Stimulated activated memory B cell treated with anti-CD40 and anti-IgM and Interleukin-4, amounts not matched to agents 10 μg/mL and 1 μg/mL and 100 μg/mL, for 72 hours (primary cell): ENCODE measurements around the gene AGAP1.
"Not testable (repeated sequence)": the region's sequence is repeated elsewhere in the genome, so short reads cannot be mapped to it uniquely, and the experiment has no call there.

Experiments used
- ATAC-seq: fragments of 150-1000 bp; cut with Tn5 transposase; 2 replicates; pipeline ENCODE4 v1.10.0; 2021
- H3K27ac Mint-ChIP-seq: one replicate; pipeline ENCODE4 v1.8.0; 2022; ENCODE audit warnings: mild to moderate bottlenecking, mixed read lengths
- H3K27me3 Mint-ChIP-seq: one replicate; pipeline ENCODE4 v1.8.0; 2022; ENCODE audit warnings: mixed read lengths
- H3K36me3 Mint-ChIP-seq: one replicate; pipeline ENCODE4 v1.8.0; 2022; ENCODE audit warnings: mixed read lengths
- H3K4me1 Mint-ChIP-seq: one replicate; pipeline ENCODE4 v1.8.0; 2022; ENCODE audit warnings: mixed read lengths
- H3K4me3 Mint-ChIP-seq: one replicate; pipeline ENCODE4 v1.8.0; 2022; ENCODE audit warnings: mild to moderate bottlenecking, moderate library complexity, mixed read lengths
- H3K9me3 Mint-ChIP-seq: one replicate; pipeline ENCODE4 v1.8.0; 2022; ENCODE audit warnings: mixed read lengths

Gene AGAP1

DNA sequence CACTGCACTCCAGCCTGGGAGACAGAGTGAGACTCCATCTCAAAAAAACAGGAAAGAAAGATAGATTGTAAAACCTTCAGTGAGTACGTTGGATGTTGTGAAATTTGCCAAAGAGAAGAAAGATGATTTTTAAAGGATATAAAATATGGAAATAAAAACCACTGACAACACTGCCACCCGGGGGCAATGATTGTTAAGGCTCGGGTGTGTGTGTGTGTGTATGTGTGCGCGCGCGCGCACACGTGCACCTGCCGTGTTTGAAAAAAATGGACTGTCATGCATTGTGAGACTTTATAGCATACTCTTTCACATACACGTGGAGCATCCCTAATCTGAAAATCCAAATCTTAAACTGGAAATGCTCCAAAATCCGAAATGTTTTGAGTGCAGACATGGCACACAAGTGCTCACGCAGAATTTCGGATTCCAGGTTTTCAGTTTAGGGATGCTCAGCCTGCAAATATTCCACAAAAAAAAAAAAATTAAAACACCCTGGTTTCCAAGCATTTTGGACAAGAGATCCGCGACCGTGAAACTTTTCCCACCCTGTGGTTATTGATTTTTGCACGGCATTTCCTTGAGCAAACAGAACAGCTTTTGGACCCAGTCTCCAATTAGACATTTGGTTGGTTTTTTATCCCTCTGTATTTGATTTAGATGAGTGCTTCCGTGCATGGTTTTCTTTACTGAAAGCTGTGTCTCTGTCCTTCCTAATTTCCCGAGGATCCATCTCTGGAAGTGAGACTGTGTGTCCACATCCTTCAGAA, 269.2 kb downstream of the AGAP1 start:
- Mint-ChIP-seq H3K9me3 (no peaks in the 10 kb centered on the region), H3K4me1 (no peaks in the 10 kb centered on the region), H3K4me3 (no peak overlapping the region), H3K27me3 (peaks cover 13% of the 10 kb centered on the region), H3K36me3 (no peaks in the 10 kb centered on the region), H3K27ac (no peak overlapping the region)
- no peak for ATAC-seq

DNA sequence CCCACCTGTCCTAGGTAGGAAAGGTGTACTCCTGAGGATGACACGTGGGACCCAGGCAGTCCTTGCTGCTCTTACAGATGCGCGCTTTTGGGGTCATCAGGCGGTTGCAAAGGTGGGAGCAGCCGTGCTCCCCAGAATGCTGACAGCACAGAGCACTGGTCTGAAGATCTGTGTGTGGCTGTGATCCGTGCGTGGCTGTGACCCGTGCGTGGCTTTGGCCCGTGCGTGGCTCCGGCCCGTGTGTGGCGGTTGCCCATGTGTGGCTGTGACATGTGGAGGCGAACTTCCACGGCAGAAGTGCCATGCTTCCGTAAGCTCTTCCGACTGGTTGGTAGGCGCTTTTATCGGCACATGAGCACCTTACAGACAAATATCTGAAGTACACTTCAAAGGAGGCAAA, 270.0 kb downstream of the AGAP1 start:
- no peak for ATAC-seq
- Mint-ChIP-seq H3K27ac (no peak overlapping the region), H3K27me3 (peaks cover 13% of the 10 kb centered on the region), H3K4me3 (no peak overlapping the region), H3K36me3 (no peaks in the 10 kb centered on the region), H3K9me3 (no peaks in the 10 kb centered on the region), H3K4me1 (no peaks in the 10 kb centered on the region)

DNA sequence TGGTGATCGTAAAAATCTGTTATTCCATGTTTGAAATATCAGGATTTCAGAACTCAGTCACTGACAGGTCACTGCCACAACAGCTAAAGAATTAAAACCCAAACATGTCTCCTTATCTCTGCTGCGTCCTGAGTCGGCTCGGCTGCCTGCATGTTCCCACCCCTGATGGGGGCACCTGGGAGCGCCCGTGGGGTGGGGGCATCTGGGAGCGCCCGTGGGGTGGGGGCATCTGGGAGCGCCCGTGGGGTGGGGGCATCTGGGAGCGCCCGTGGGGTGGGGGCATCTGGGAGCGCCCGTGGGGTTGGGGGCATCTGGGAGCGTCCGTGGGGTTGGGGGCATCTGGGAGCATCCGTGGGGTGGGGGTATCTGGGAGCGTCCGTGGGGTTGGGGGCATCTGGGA, 270.6 kb downstream of the AGAP1 start:
- H3K27ac Mint-ChIP-seq, H3K9me3 Mint-ChIP-seq, ATAC-seq, H3K36me3 Mint-ChIP-seq, H3K4me1 Mint-ChIP-seq, H3K4me3 Mint-ChIP-seq: not testable (repeated sequence)
- peaks cover 13% of the 10 kb centered on the region for H3K27me3 Mint-ChIP-seq

DNA sequence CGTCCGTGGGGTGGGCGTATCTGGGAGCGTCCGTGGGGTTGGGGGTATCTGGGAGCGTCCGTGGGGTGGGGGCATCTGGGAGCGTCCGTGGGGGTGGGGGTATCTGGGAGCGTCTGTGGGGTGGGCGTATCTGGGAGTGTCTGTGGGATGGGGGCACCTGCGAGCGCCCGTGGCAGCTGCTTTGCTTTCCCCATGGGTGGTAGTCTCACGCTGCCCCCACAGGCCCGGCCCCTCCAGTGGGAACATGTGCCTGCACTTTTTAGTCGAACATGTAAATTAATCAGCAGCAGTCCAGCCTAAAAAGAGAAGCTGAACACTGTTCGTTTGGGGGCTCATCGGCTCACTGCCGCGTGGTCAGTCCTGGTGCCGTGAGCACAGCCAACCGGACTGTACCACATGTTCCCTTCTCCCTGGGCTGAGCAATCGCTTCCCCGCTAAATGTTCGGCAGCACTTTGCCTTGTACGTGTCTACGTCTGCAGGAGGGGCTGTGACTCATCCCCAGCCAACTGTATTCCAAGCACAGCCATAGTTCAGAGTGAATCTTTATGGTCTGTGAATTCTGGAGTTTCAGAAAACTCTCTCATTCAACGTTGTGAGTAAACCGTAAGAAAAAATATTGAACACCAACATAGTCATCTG, 271.5 kb downstream of the AGAP1 start:
- H3K27ac Mint-ChIP-seq = no peak overlapping the region
- H3K4me3 Mint-ChIP-seq = no peak overlapping the region
- no peaks in the 10 kb centered on the region for H3K4me1 Mint-ChIP-seq
- no peaks in the 10 kb centered on the region for H3K36me3 Mint-ChIP-seq
- ATAC-seq = no peak
- no peaks in the 10 kb centered on the region for H3K9me3 Mint-ChIP-seq
- H3K27me3 Mint-ChIP-seq = peaks cover 13% of the 10 kb centered on the region

DNA sequence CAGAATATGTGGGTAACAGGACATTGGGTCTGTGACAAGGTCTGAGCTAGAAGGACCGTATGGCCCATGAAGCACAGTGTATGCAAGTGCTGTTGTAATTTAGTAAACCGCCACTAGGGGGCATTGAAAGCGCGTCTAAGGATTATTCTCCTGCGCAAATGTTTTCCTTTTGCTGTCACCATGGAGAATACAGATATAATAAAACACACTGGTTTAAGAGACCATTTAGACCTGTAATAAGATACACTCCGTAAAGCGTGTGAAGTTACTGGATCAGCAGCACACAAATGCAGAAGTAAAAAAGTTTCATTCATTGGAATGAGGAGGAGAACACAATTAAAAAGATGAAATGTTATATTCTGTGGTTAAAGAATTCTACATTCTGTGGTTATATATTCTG, 272.4 kb downstream of the AGAP1 start:
- peak; percentile 68 for ATAC-seq
- no peak overlapping the region for H3K4me3 Mint-ChIP-seq
- H3K36me3 Mint-ChIP-seq = no peaks in the 10 kb centered on the region
- no peak overlapping the region for H3K27ac Mint-ChIP-seq
- H3K9me3 Mint-ChIP-seq = no peaks in the 10 kb centered on the region
- peaks cover 13% of the 10 kb centered on the region for H3K27me3 Mint-ChIP-seq
- no peaks in the 10 kb centered on the region for H3K4me1 Mint-ChIP-seq

DNA sequence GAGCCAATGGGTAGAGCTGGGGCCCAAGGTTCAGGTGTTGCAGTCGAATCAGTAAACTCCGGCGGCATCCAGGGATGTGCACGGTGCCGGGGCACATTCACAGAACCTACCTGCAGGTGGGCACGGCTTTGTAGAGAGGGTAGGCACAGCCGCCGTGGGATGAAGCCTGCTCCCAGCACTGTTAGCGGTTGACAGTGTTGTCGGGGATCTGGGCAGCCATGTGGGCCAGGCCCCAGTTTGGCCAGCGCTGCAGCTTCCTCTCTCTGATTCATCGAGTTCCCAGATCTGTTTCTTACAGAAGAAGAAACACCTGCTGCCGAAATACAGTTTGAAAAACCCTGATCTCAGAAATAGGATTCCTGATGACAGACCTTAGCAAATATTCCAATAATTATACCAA, 274.8 kb downstream of the AGAP1 start:
- no peaks in the 10 kb centered on the region for H3K4me1 Mint-ChIP-seq
- no peak for ATAC-seq
- no peaks in the 10 kb centered on the region for H3K36me3 Mint-ChIP-seq
- H3K27me3 Mint-ChIP-seq = no peaks in the 10 kb centered on the region
- H3K4me3 Mint-ChIP-seq = no peak overlapping the region
- no peaks in the 10 kb centered on the region for H3K9me3 Mint-ChIP-seq
- H3K27ac Mint-ChIP-seq = no peak overlapping the region

DNA sequence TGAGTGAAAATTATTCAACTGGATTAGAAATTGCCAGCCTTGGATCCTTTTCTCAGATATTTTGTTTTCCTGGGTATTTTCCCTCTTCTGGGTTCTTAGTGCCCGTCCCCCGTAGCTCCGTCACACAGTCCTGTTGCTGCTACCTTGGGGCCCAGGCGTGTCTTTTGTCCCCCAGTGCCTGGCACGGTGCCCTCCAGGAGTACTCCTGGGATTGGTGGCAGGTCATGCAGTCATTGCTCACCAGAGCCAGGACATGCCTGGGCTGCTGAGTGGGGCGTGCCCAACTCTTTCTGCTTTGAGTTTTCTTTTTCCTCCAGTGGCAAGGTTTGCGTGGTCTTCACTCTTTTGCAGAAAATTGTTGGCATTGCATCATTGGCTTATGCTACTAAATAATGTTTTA, 275.2 kb downstream of the AGAP1 start:
- no peak overlapping the region for H3K27ac Mint-ChIP-seq
- ATAC-seq = no peak
- no peak overlapping the region for H3K4me3 Mint-ChIP-seq
- H3K27me3 Mint-ChIP-seq = no peaks in the 10 kb centered on the region
- no peaks in the 10 kb centered on the region for H3K9me3 Mint-ChIP-seq
- no peaks in the 10 kb centered on the region for H3K4me1 Mint-ChIP-seq
- H3K36me3 Mint-ChIP-seq = no peaks in the 10 kb centered on the region

DNA sequence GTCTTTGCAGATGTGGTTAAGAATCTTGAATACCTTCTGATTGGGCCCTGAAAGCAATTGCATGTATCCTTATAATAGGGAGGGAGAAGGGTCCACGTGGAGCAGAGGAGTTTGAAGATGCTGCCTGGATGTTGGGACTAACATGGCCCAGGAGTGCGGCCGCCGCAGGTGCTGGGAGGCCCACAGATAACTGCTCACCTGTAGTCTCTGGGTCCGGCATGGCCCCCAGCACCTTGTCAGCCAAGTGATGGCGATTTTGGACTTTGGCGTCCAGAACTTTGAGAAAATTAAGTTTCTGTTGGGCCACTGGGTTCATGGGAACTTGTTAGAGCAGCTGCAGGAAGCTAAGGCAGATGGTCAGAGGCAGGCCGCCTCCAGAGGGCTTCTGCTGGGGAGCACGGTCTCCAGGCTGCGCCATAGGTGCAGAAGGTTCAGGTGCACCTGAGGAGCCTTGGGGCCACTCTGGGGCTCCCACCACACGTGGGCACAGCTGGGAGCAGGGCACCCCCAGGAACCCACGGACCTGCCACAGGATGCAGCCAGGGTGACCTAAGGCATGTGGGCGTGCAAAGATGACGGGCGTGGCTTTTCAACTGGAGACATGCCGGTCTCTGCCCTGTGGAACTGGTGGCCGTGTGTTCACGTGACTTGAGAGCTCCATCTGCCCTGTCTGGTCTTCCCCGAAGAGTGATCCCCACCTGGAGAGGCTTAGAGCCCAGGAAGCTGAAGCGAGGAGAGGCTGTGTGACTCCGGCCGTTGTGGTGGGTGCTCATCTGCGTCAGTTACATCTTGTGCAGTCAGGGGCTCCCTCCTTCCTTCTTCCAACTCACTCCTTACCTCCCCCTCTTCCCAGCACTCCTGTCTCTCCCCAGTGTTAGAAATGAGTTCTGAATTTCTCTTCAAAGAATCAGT, 277.3 kb downstream of the AGAP1 start:
- ATAC-seq = no peak
- no peaks in the 10 kb centered on the region for H3K4me1 Mint-ChIP-seq
- H3K36me3 Mint-ChIP-seq = no peaks in the 10 kb centered on the region
- H3K9me3 Mint-ChIP-seq = no peaks in the 10 kb centered on the region
- no peaks in the 10 kb centered on the region for H3K27me3 Mint-ChIP-seq
- H3K4me3 Mint-ChIP-seq = no peak overlapping the region
- no peak overlapping the region for H3K27ac Mint-ChIP-seq

DNA sequence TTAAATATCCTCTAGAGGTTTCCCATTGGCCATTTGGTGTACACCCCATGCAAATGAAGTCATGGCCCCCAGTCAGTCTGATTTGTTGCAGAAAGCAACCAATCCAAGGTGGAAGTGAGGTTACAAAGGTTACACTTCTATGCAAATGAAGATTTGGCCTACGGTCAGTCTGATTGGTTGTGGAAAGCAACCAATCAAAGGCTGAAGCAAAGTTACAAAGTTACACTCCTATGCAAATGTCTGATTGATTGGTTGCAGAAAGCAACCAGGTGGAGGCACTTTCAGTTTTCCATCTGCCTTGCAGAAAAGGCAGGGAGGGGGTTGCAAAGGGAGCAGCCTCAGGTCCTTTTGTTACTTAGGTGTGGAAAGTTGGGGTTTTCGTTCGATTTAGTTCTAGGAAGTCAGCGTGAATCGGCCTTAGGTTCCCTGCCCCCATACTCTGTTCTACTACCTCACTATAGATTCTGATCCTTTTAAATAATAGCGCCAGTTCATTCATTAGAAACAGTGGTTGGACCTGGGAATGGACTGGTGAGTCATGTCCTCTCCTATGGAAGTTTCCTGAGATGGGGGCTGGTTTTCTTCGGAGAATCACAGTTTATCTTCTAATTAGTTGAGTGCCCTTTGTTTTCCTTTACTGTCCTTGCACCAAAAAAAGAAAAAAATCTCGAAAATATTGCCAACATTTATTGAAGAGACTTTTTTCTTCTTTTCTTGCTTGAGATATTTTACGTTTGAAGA, 279.5 kb downstream of the AGAP1 start:
- no peak overlapping the region for H3K4me3 Mint-ChIP-seq
- H3K27me3 Mint-ChIP-seq = peaks cover 10% of the 10 kb centered on the region
- no peaks in the 10 kb centered on the region for H3K9me3 Mint-ChIP-seq
- ATAC-seq = no peak
- H3K27ac Mint-ChIP-seq = no peak overlapping the region
- H3K36me3 Mint-ChIP-seq = no peaks in the 10 kb centered on the region
- no peaks in the 10 kb centered on the region for H3K4me1 Mint-ChIP-seq

DNA sequence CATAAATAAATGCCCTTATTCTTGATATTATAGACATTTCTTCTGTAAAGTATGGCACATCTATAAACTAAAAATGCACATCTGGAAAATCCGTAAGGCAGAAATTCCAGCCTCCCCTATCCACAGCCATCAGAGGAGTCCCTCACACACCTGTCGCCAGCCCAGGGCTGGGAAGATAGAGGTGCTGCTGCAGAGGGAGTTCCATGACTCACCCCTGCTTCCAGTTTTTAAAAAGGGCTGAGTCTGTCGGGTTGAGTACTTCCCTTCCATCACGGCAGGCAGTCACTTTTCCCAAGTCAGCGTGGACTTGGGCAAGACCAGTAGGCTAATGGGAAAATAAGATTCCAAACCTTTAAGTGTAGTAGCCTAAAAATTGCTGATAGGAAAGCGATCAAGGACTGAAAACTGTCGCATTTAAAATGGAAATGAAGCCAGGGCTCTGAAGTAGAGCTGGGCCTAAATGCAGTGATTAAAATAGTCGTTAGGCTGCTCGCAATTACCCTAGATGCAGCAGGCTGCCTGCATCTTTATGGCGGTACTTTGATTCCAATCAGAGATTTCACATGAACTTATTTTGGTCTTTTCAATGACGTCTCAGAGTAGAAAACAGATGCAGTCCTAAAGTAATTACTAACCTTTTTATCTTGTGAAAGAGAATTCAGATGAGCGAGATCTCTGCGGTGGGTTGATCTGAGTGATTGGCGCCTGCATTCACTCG, 280.5 kb downstream of the AGAP1 start:
- Mint-ChIP-seq H3K27ac (no peak overlapping the region), H3K36me3 (no peaks in the 10 kb centered on the region), H3K27me3 (peaks cover 20% of the 10 kb centered on the region), H3K4me3 (no peak overlapping the region), H3K4me1 (no peaks in the 10 kb centered on the region), H3K9me3 (no peaks in the 10 kb centered on the region)
- no peak for ATAC-seq

DNA sequence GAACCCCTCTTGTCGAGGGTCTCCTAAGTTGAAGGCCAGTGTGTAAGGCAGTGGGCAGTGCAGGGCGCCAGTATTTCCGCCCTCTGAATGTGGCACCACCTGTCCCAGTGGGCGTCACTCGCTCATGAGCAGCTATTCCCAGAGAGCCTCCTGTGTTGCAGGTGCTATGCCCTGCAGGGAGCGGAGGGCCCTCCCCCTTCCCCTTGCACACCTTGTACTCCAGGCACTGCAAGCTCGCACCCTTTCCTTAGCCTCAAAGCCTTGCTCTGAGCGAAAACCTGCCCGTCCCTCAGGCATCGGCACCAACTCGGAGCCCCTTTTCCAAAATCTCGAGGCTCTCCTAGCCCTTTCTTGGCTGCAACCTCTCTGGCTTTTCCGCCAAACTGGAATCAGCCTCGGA, 282.7 kb downstream of the AGAP1 start:
- ATAC-seq = no peak
- Mint-ChIP-seq H3K36me3 (no peaks in the 10 kb centered on the region), H3K9me3 (no peaks in the 10 kb centered on the region), H3K27me3 (peaks cover 24% of the 10 kb centered on the region), H3K4me3 (no peak overlapping the region), H3K4me1 (no peaks in the 10 kb centered on the region), H3K27ac (no peak overlapping the region)

DNA sequence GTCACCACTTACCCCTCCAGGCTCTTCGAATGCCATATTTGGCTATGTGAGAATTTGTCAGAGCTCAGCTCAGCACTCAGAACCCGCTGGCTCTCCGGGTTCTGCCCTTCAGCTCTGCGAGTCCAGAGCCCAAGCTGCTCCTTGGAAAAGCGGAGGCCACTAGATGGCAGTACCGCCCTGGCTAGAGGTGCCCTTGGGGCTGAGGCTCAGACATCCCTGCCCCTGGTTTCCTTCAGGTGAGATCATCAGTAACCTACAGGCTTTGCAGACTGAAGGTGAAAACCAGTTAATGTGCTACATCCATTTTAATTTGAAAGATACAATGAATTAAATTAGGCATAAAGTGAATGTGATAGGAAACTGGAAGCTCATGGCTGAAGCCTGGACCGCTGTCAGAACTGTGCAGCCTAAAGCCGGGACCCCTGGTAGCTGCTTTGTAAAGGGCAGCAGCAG, 285.6 kb downstream of the AGAP1 start:
- Mint-ChIP-seq H3K4me3 (no peak overlapping the region), H3K27ac (no peak overlapping the region), H3K9me3 (no peaks in the 10 kb centered on the region), H3K4me1 (no peaks in the 10 kb centered on the region), H3K27me3 (peaks cover 24% of the 10 kb centered on the region), H3K36me3 (no peaks in the 10 kb centered on the region)
- ATAC-seq = peak; percentile 76

DNA sequence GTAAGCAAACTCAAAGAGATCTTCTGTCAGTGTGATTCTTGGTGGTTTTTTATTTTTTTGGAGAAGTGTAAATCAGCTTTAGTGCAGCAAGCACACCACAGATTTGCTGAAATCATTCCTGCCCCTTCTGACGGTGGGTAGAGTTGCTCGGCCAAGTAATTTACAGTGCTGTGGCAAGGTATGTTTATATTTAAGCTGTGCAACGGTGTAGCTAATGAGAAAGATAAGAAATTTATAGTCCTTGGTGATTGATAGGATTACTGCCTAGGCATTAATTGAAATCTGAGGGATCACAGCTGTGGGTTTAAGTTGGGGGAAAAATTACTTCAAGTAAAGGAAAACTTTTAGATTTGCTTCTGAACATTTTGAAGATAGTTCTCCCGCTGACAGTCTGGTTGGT, 286.6 kb downstream of the AGAP1 start:
- Mint-ChIP-seq H3K36me3 (no peaks in the 10 kb centered on the region), H3K4me1 (no peaks in the 10 kb centered on the region), H3K9me3 (no peaks in the 10 kb centered on the region), H3K27me3 (peaks cover 24% of the 10 kb centered on the region), H3K27ac (no peak overlapping the region), H3K4me3 (no peak overlapping the region)
- ATAC-seq = no peak

DNA sequence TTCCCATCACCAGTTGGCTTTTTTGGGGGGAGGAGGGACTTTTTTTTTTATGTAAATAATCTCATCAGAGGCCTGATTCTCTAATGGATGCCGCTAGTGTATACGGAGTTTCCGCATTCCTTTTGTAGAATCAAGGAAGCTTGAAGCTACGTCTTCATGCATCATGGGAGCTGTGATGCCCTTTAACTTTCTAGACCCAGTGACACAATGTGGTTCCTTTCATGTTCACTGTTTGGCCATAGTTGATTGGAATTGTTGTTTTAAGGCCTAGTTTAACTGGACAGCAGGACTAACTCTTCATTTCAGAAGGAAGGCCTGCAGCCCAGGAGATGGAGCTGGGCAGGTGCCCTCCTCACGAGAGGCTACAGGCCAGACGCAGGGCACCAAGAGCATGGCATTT, 287.9 kb downstream of the AGAP1 start:
- H3K9me3 Mint-ChIP-seq = no peaks in the 10 kb centered on the region
- H3K4me1 Mint-ChIP-seq = no peaks in the 10 kb centered on the region
- ATAC-seq = no peak
- H3K27ac Mint-ChIP-seq = no peak overlapping the region
- peaks cover 24% of the 10 kb centered on the region for H3K27me3 Mint-ChIP-seq
- H3K36me3 Mint-ChIP-seq = no peaks in the 10 kb centered on the region
- H3K4me3 Mint-ChIP-seq = no peak overlapping the region
